ENCODE measurements around the gene ZNF66.
"Not testable (repeated sequence)": the region's sequence is repeated elsewhere in the genome, so short reads cannot be mapped to it uniquely, and the experiment has no call there.

The ZNF66 gene

GRCh38 chr19:20776083-20777076, at the start of gene ZNF66:
Gene ZNF66 (plus strand): TSS chr19:20776304. CDS start chr19:20776448, 144 bp downstream.
- DNase-seq, result peak; percentile 99

- not testable (repeated sequence) for DNase-seq
Observed at GRCh38 chr19:20750169-20750568, 25.9 kb upstream of the ZNF66 start.

DNA sequence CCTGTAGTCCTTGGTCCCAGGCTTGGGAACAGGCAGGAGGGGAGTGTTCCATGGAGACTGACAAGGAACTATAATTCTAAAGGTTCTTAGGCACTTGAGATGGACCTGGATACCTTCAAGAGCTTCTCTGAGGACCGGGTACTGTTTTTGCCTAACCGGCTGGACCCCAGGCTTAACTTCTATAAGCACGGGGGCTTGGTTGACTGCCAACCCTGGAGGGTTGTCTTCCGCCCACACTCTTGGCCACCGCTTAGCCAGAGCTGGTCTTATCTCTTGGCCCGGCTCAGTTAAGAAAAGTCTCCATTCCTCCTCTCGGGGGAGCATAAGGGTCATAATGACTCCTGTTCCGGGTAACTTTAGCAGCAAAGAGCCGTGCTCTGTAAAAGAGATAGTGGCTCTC, 23.8 kb upstream of the ZNF66 start:
- not testable (repeated sequence) for DNase-seq

GRCh38 chr19:20769225-20769736, 6.8 kb upstream of the ZNF66 start:
- not testable (repeated sequence) for DNase-seq

GRCh38 chr19:20787786-20788185, 11.7 kb downstream of the ZNF66 start:
- DNase-seq, result no peak

DNA sequence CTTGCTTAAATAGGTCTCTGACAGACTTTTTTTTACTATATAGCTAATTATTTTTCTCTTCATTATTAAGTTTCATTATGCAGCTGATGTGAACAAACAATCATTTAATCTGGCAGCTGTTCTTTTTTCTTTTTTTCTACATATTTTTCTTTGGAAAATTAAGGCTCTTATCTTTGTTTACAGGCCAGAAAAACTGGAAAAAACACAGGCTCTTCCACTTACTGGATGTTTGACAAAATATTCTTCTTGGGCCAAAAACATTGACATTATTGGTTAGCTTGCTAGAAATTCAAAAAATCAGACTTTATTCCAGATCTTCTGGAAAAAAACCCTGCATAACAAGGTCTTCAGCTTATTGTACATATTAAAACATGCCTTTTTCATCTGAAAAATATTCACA, 15.7 kb downstream of the ZNF66 start:
- DNase-seq, result no peak

DNA sequence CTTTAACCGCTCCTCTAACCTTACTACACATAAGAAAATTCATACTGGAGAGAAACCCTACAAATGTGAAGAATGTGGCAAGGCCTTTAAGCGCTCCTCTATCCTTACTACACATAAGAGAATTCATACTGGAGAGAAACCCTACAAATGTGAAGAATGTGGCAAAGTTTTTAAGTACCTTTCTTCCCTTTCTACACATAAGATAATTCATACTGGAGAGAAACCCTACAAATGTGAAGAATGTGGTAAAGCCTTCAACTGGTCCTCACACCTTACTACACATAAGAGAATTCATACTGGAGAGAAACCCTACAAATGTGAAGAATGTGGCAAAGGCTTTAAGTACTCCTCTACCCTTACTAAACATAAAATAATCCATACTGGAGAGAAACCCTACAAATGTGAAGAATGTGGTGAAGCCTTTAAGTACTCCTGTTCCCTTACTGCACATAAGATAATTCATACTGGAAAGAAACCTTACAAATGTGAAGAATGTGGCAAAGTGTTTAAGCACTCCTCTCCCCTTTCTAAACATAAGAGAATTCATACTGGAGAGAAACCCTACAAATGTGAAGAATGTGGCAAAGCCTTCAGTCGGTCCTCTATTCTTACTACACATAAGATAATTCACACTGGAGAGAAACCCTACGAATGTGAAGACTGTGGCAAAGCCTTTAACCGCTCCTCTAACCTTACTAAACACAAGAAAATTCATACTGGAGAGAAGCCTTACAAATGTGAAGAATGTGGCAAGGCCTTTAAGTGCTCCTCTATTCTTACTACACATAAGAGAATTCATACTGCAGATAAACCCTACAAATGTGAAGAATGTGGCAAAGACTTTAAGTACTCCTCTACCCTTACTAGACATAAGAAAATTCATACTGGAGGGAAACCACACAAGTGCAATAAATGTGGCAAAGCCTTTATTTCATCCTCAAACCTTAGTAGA, 30.5 kb downstream of the ZNF66 start:
- DNase-seq, result not testable (repeated sequence)

DNA sequence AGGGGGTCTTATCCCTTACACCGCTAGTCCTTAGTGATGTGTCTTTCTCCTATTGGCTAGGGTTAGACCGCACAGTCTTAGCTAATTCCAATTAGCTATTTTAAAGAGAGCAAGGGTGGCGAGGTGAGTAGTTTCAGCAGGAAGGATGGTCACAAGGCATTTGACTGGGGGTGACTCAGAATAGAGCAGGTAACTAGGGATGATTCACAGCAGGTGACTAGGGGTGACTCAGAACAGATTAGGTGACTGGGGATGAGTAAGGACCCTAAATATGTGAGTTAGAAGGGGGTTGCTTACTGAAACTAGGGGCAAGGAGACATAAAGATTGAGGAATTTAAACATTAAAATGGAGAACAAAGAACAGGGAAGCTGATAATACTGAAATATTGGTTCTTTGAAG, 64.3 kb downstream of the ZNF66 start:
- no peak for DNase-seq
